ENCODE measurements around the gene PUSL1.

The PUSL1 gene

GRCh38 chr1:1279028-1279427, 29.4 kb upstream of the PUSL1 start:
- DNase-seq (ENCODE audit: low spot score): no peak

DNA sequence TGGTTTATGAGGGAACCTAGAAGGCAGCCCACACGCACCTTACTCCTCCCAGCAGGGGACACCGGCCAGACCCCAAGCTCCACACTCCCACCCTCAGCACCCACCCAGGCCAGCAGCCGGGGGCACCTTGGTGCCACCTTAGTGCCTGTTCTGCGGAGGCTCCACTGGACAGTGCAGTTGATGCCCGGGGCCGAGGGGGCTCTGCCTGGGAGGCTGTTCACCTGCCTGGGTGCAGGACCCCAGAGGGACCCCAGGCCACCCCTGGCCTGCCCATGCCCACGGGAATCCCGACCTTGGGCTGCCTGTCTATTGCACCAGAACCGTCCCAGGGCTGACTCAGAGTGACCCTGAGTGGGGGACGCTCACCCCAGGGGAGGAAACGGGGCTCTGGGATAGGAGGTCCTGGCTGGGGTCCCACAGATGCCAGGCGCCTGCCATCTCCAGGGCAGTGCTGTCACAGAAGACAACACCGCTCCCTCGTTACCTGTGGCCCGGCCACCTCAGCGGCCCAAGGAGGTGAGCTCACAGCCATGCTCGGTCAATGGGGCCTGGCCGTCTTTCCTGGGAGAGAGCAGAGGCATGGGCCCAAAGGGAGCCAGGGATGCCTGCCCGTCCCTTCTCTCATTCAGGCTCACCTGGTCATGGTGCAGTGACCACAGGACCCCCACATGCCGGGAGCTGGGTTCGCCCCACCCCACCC, 27.5 kb upstream of the PUSL1 start:
- no peak for DNase-seq (ENCODE audit: low spot score)

- no peak for DNase-seq (ENCODE audit: low spot score)
Measured at GRCh38 chr1:1281533-1282321, 26.7 kb upstream of the PUSL1 start.

- no peak for DNase-seq (ENCODE audit: low spot score)
Measured at GRCh38 chr1:1282998-1283397, 25.4 kb upstream of the PUSL1 start.

DNA sequence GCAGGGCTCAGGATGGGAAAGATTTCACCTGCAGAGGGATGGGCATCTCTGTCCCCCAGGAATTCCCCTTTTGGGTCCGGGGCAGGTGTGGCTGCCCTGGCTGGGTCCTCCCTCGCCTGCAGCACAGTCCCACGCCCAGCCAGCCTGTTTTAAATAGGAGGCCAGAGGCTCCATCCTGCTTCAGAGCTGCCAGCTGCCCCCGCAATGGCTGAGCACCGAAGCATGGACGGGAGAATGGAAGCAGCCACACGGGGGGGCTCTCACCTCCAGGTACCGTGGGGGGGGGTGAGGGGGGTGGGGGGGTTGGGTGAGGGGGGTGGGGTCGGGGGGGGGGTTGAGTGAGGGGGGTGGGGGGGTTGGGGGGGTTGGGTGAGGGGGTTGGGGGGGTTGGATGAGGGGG, 24.6 kb upstream of the PUSL1 start:
- DNase-seq (ENCODE audit: low spot score): no peak

- no peak for DNase-seq (ENCODE audit: low spot score)
Measured at GRCh38 chr1:1284221-1285101, 23.9 kb upstream of the PUSL1 start.

GRCh38 chr1:1285102-1285571, 23.3 kb upstream of the PUSL1 start:
- DNase-seq (ENCODE audit: low spot score): no peak

DNA sequence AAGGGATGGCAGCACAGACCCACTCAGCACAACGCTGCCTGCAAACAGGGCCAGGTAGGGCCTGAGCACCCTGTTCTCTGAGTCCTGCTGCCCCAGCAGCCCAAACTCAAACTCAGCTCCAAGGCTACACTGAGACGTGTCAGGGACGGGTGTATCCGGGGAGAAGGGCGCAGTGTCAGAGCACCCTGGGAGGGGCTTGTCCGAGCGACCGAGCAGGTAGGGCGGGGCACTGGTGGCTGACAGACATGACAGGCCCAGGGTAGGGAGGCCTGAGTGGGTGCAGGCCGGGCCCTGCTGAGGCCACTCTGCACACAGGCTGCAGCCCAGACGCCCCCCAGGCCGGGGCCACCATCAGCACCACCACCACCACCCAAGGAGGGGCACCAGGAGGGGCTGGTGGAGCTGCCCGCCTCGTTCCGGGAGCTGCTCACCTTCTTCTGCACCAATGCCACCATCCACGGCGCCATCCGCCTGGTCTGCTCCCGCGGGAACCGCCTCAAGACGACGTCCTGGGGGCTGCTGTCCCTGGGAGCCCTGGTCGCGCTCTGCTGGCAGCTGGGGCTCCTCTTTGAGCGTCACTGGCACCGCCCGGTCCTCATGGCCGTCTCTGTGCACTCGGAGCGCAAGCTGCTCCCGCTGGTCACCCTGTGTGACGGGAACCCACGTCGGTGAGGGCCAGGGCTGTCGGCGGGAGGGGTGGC, 22.6 kb upstream of the PUSL1 start:
- no peak for DNase-seq (ENCODE audit: low spot score)

- DNase-seq (ENCODE audit: low spot score): no peak
Measured at GRCh38 chr1:1286313-1287261, 21.8 kb upstream of the PUSL1 start.

GRCh38 chr1:1287288-1288110, 20.9 kb upstream of the PUSL1 start:
- no peak for DNase-seq (ENCODE audit: low spot score)

DNA sequence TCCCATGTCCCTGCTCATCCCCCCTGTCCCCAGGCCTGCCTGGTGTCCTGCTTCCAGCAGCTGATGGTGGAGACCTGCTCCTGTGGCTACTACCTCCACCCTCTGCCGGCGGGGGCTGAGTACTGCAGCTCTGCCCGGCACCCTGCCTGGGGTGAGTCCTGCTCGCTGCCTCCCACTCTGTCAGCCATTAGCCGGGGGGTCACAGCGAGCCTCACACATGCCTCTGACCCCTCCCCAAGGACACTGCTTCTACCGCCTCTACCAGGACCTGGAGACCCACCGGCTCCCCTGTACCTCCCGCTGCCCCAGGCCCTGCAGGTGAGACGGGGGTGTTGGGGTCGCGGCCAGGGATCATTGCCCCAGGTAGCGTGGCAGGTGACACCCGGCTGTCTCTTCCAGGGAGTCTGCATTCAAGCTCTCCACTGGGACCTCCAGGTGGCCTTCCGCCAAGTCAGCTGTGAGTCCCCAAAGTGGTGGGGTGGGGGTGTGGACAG, 18.1 kb upstream of the PUSL1 start:
- DNase-seq (ENCODE audit: low spot score): peak; percentile 17

DNA sequence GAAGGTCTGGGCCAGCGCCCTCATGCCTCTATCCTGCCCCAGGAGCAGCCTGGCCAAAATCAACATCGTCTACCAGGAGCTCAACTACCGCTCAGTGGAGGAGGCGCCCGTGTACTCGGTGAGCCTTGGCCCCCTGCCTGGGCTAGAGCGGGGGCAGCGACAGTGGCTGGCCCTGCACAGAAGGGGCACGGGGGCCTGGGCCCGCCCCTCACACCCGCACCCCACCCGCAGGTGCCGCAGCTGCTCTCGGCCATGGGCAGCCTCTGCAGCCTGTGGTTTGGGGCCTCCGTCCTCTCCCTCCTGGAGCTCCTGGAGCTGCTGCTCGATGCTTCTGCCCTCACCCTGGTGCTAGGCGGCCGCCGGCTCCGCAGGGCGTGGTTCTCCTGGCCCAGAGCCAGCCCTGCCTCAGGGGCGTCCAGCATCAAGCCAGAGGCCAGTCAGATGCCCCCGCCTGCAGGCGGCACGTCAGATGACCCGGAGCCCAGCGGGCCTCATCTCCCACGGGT, 17.3 kb upstream of the PUSL1 start:
- no peak for DNase-seq (ENCODE audit: low spot score)

- peak; percentile 44 for DNase-seq (ENCODE audit: low spot score)
Measured at GRCh38 chr1:1291548-1292441, 16.6 kb upstream of the PUSL1 start.

GRCh38 chr1:1292442-1292779, 16.0 kb upstream of the PUSL1 start:
- DNase-seq (ENCODE audit: low spot score): no peak

GRCh38 chr1:1292851-1293250, 15.5 kb upstream of the PUSL1 start:
- no peak for DNase-seq (ENCODE audit: low spot score)

DNA sequence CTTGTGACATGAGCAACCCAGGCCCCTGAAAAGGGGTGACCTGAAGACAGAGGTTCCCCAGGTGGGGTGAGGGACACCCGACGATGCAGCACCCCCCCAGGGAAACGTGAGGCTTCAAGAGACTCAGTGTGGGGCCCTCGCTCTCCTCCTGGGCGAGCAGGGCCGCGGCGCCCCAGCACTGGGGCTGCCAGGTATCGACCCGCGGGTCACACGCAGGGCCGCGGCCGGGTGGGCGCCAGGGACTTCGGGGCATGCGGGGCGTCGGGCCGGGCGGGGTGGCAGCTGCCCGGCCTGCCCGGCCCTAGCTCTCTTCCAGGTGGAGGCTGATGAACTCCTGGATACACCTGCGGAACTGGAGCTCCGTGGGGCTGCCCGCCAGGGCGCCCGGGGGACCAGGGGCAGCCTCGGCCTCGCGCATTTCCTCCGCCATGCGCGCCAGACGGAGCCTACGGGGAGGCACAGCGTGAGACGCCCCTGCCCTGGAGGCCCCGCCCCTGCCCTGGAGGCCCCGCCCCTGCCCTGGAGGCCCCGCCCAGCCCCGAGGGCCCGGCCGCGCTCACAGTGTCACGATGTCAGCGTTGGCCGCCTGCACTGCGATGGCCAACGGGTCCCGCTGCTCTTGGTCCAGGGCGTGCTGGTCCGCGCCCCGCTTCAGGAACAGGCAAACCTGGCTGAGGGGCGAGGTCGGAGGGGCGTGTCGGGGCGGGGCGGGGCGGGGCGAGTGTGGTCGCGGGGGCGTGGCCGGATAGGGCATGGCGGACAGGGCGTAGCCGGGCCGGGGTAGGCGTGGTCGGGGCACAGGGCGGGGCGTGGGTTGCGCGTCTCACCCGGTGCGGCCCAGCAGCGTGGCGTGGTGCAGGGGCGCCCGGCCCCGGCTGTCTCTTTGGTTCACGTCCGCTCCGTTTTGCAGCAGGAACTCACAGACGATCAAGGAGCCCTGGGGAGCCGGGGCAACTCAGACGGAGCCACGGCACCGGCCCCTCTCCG, 14.8 kb upstream of the PUSL1 start:
- no peak for DNase-seq (ENCODE audit: low spot score)

DNA sequence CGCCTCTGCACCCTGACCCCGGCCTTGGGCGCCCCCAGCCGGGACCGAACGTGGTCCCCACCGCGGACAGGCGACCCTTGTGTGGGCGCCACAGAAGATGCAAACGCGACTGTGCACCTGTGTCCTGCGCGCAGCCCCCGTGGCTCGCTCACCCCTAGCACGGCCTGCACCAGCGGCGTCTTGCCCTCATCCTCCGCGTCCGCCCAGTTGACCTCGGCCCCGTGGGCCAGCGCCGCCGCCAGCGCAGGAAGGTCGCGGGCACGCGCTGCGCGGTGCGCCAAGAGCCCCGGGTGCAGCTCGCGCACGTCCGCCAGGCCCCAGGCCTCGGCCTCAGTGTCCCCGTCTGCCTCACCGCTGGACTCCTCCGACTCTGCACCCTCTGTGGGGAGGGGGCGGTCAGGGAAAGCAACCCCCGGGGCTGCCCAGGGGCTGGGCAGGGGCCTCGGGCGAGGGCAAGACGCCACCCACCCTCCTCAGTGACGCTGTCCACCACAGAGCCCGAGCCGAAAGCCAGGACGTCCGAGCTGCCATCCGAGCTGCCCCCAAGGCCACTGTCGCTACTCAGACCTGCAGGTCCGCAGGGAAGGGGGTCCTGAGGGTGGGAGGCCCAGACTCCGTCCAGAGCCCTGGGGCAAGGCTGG, 14.0 kb upstream of the PUSL1 start:
- DNase-seq (ENCODE audit: low spot score): no peak

Measured in hematopoietic multipotent progenitor cell treated with erythropoietin and hydrocortisone succinate and interleukin-3 and kit ligand, for 17 days (in vitro differentiated cells).